Measurements from ENCODE around the gene OTUD7B. TPM values are rescaled to one million over a fixed set of nuclear protein-coding genes. Genes with fewer than 3 reads are reported as not detected.
A peak's percentile ranks its signal among the peaks of the same experiment; 100 is the strongest.

Gene OTUD7B
- total and polyA plus RNA-seq, 9 of the 15 experiments (the other 6 are each of a cell fraction or from before 2014, with no cell fraction given) = 0.96 to 18.8 (median 7.4) TPM

DNA sequence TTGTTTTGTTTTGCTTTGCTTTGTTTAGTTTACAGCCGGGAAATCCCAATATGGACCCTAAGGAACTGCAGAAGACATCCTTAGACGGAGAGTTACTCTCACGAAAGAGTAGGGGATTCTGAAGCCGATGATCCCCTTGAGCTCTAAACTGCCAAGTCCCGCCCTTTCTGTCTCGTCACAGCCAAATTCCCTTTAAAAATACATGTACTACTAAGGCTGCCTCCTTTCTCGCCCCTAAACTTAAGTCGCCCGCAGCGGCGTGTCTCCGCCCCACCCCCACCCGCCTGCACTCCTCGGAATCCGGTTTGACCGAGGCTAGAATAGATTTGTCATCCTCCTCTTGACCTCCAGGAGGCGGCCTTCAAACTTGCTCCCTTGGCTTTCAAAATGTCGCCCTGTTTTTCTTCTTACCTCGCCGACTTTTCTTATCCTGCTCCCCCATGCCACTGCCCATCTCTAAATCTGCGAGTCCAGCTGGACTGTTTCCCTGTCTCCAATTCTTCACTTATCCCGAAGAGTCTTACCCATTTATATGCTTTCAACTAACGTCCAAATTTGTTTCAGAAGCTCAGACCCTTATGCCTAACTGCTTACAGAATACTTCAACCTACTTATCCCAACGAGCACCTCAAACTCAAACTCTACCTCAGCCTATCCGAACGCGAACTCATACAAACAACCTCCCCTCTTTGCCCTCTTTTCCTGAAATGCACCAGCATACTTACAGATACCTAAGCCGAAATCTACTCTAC is 122.1 kb downstream of the OTUD7B start (continued):
- TF ChIP-seq NR1H2 (CRISPR knock-in tag; IDR thresholded peaks at IDR 0.05) (no peak), ZBTB17 (CRISPR knock-in tag; IDR thresholded peaks at IDR 0.05) (no peak), ZNF668 (CRISPR knock-in tag; IDR thresholded peaks at IDR 0.05) (no peak), TAF15 (IDR thresholded peaks at IDR 0.05; ENCODE audit: low read depth, low read length) (no peak), EP400 (IDR thresholded peaks at IDR 0.05) (peak; percentile 78), TEAD1 (CRISPR knock-in tag; IDR thresholded peaks at IDR 0.05) (peak; percentile 5 to 82; a peak in 2 of 4 replicates), MECOM (CRISPR knock-in tag; IDR thresholded peaks at IDR 0.05) (no peak), FOXP1 (CRISPR knock-in tag; IDR thresholded peaks at IDR 0.05) (peak; percentile 58; the same call in 1 of the 2 replicates), ZNF23 (CRISPR knock-in tag; IDR thresholded peaks at IDR 0.05) (no peak)
- TF ChIP-seq, protein P1, sequence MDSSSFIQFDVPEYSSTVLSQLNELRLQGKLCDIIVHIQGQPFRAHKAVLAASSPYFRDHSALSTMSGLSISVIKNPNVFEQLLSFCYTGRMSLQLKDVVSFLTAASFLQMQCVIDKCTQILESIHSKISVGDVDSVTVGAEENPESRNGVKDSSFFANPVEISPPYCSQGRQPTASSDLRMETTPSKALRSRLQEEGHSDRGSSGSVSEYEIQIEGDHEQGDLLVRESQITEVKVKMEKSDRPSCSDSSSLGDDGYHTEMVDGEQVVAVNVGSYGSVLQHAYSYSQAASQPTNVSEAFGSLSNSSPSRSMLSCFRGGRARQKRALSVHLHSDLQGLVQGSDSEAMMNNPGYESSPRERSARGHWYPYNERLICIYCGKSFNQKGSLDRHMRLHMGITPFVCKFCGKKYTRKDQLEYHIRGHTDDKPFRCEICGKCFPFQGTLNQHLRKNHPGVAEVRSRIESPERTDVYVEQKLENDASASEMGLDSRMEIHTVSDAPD (CRISPR knock-in tag; IDR thresholded peaks at IDR 0.05) = no peak
- TF ChIP-seq, protein P2, sequence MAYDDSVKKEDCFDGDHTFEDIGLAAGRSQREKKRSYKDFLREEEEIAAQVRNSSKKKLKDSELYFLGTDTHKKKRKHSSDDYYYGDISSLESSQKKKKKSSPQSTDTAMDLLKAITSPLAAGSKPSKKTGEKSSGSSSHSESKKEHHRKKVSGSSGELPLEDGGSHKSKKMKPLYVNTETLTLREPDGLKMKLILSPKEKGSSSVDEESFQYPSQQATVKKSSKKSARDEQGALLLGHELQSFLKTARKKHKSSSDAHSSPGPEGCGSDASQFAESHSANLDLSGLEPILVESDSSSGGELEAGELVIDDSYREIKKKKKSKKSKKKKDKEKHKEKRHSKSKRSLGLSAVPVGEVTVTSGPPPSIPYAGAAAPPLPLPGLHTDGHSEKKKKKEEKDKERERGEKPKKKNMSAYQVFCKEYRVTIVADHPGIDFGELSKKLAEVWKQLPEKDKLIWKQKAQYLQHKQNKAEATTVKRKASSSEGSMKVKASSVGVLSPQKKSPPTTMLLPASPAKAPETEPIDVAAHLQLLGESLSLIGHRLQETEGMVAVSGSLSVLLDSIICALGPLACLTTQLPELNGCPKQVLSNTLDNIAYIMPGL (CRISPR knock-in tag; IDR thresholded peaks at IDR 0.05) = no peak
- TF ChIP-seq, protein P3, sequence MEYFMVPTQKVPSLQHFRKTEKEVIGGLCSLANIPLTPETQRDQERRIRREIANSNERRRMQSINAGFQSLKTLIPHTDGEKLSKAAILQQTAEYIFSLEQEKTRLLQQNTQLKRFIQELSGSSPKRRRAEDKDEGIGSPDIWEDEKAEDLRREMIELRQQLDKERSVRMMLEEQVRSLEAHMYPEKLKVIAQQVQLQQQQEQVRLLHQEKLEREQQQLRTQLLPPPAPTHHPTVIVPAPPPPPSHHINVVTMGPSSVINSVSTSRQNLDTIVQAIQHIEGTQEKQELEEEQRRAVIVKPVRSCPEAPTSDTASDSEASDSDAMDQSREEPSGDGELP (CRISPR knock-in tag; IDR thresholded peaks at IDR 0.05; ENCODE audit: borderline replicate concordance) = no peak
- TF ChIP-seq, protein P4, sequence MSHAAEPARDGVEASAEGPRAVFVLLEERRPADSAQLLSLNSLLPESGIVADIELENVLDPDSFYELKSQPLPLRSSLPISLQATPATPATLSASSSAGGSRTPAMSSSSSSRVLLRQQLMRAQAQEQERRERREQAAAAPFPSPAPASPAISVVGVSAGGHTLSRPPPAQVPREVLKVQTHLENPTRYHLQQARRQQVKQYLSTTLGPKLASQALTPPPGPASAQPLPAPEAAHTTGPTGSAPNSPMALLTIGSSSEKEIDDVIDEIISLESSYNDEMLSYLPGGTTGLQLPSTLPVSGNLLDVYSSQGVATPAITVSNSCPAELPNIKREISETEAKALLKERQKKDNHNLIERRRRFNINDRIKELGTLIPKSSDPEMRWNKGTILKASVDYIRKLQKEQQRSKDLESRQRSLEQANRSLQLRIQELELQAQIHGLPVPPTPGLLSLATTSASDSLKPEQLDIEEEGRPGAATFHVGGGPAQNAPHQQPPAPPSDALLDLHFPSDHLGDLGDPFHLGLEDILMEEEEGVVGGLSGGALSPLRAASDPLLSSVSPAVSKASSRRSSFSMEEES (CRISPR knock-in tag; IDR thresholded peaks at IDR 0.05) = no peak

All from K562 (cell line).